Hepatocyte (in vitro differentiated cells): ENCODE results near the gene LGI4. TPM values are rescaled to one million over a fixed set of nuclear protein-coding genes. Genes with fewer than 3 reads are reported as not detected.

ENCODE experiments used
- DNase-seq: peaks from one replicate; pipeline ENCODE4 v3.0.0-alpha.2; 2016; ENCODE audit warnings: low spot score
- H2AFZ ChIP-seq: fragments of 200-600 bp; sonication (generic); 2 replicates; pipeline ENCODE4 v1.6.0; 2016; ENCODE audit warnings: antibody characterized with exemption, mild to moderate bottlenecking
- H3K27ac ChIP-seq: fragments of 200-600 bp; sonication (generic); 2 replicates; pipeline ENCODE4 v1.5.1; 2016; ENCODE audit warnings: mild to moderate bottlenecking
- H3K27me3 ChIP-seq: fragments of 200-600 bp; sonication (generic); 2 replicates; pipeline ENCODE4 v1.6.1; 2016
- H3K36me3 ChIP-seq: fragments of 200-600 bp; sonication (generic); replicated peaks from 2 replicates; pipeline ENCODE4 v1.5.1; 2016; ENCODE audit warnings: low read depth; ENCODE audit not compliant: insufficient read depth
- H3K4me1 ChIP-seq: fragments of 200-600 bp; sonication (generic); 2 replicates; pipeline ENCODE4 v1.5.1; 2016; ENCODE audit warnings: mild to moderate bottlenecking, moderate library complexity; ENCODE audit not compliant: insufficient read depth
- H3K4me2 ChIP-seq: fragments of 200-600 bp; sonication (generic); 2 replicates; pipeline ENCODE4 v1.6.0; 2016
- H3K4me3 ChIP-seq: fragments of 200-600 bp; sonication (generic); 2 replicates; pipeline ENCODE4 v1.5.1; 2016; ENCODE audit warnings: mild to moderate bottlenecking
- H3K79me2 ChIP-seq: fragments of 200-600 bp; sonication (generic); 2 replicates; pipeline ENCODE4 v1.6.0; 2017; ENCODE audit warnings: mild to moderate bottlenecking
- H3K9me2 ChIP-seq: fragments of 200-600 bp; sonication (generic); replicated peaks from 2 replicates; pipeline ENCODE4 v1.6.0; 2017; ENCODE audit warnings: mild to moderate bottlenecking; ENCODE audit not compliant: insufficient read depth
- H3K9me3 ChIP-seq: fragments of 200-600 bp; sonication (generic); 2 replicates; pipeline ENCODE4 v1.5.1; 2016; ENCODE audit warnings: low read depth, mild to moderate bottlenecking
- H4K20me1 ChIP-seq: fragments of 200-600 bp; sonication (generic); 2 replicates; pipeline ENCODE4 v1.6.0; 2016; ENCODE audit warnings: mild to moderate bottlenecking; ENCODE audit not compliant: insufficient read depth, poor library complexity, severe bottlenecking
- EZH2 ChIP-seq: fragments of 200-600 bp; sonication (generic); IDR thresholded peaks from 2 replicates; pipeline ENCODE4 v1.6.1; 2016; ENCODE audit warnings: antibody characterized with exemption, mild to moderate bottlenecking, borderline replicate concordance
- EZH2phosphoT487 ChIP-seq: fragments of 200-600 bp; sonication (generic); IDR thresholded peaks from one replicate; pipeline ENCODE4 v1.6.1; 2018; ENCODE audit warnings: antibody characterized with exemption, mild to moderate bottlenecking, low read depth, moderate library complexity; ENCODE audit not compliant: unreplicated experiment, severe bottlenecking
- WGBS: methylation state at CpG from one replicate; pipeline ENCODE4 v1.1.6; 2016; ENCODE audit warnings: low lambda C conversion rate; ENCODE audit errors: missing lambda C conversion rate; 5-methylcytosine and 5-hydroxymethylcytosine counted together
- polyA plus RNA-seq: library from polyadenylated mRNA; unstranded; fragments of >200 nt; fragmentation: Nextera tagmentation; extraction: Ambion mirVana; gene quantifications from 2 replicates; pipeline ENCODE4 v1.2.1, GENCODE V29; 2016
- total RNA-seq: library from RNA; depleted of rRNA; stranded (reverse); fragments of >200 nt; gene quantifications from 2 replicates; pipeline ENCODE4 v1.2.3, GENCODE V29; 2014
- TF ChIP-seq, protein P1 (sequence below): fragments of 200-600 bp; sonication (generic); IDR thresholded peaks from 2 replicates; pipeline ENCODE4 v1.5.1; 2016; ENCODE audit warnings: antibody characterized with exemption, mild to moderate bottlenecking; ENCODE audit not compliant: poor library complexity

LGI4 gene
- total and polyA plus RNA-seq, 2 experiments from 2014 or later, result 5.2 to 6.3 TPM

DNA sequence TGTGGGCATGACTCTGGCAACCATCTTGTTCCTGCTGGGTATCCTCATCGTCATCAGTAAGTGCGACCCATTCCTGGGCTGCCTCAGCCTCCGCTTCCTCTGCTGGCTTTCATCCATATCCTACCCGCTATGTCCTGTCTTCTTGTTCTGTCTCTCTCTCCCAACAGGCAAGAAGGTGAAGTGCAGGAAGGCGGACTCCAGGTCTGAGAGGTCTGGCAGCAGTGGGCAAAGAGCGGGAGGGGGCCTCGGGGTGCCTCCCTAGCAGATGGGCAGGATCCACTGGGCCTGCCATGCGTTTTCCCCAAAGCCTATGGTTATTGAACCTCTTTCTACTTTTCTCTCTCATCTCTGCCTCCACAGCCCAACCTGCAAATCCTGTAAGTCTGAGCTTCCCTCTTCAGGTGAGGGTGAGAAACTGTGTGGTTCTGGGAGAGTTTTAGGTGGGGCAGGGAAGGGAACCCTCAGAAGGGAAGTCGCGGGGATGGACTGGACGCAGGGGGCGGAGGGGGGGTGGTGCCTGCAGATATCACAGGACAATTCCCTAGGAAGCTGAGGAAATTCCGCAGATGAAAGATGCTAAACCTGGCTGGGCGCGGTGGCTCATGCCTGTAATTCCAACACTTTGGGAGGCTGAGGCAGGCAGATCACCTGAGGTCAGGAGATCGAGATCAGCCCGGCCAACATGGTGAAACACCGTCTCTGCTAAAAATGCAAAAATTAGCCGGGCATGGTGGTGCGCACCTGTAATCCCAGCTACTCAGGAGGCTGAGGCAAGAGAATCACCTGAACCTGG is 16.6 kb upstream of the LGI4 start:
- Histone ChIP-seq H3K4me3 (no peak overlapping the region), H3K27me3 (peaks cover 24% of the 10 kb centered on the region), H2AFZ (no peak overlapping the region), H4K20me1 (no peaks in the 10 kb centered on the region), H3K4me1 (peaks cover 13% of the 10 kb centered on the region), H3K27ac (no peak overlapping the region), H3K9me2 (no peaks in the 10 kb centered on the region), H3K79me2 (no peaks in the 10 kb centered on the region), H3K9me3 (no peaks in the 10 kb centered on the region), H3K4me2 (no peak overlapping the region), H3K36me3 (no peaks in the 10 kb centered on the region)
- DNase-seq, result no peak
- 86% methylated on average over 14 of the region's 20 CpGs for WGBS
- no peak for TF ChIP-seq EZH2phosphoT487
- TF ChIP-seq, protein P1, sequence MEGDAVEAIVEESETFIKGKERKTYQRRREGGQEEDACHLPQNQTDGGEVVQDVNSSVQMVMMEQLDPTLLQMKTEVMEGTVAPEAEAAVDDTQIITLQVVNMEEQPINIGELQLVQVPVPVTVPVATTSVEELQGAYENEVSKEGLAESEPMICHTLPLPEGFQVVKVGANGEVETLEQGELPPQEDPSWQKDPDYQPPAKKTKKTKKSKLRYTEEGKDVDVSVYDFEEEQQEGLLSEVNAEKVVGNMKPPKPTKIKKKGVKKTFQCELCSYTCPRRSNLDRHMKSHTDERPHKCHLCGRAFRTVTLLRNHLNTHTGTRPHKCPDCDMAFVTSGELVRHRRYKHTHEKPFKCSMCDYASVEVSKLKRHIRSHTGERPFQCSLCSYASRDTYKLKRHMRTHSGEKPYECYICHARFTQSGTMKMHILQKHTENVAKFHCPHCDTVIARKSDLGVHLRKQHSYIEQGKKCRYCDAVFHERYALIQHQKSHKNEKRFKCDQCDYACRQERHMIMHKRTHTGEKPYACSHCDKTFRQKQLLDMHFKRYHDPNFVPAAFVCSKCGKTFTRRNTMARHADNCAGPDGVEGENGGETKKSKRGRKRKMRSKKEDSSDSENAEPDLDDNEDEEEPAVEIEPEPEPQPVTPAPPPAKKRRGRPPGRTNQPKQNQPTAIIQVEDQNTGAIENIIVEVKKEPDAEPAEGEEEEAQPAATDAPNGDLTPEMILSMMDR, result no peak
- TF ChIP-seq EZH2, result no peak

DNA sequence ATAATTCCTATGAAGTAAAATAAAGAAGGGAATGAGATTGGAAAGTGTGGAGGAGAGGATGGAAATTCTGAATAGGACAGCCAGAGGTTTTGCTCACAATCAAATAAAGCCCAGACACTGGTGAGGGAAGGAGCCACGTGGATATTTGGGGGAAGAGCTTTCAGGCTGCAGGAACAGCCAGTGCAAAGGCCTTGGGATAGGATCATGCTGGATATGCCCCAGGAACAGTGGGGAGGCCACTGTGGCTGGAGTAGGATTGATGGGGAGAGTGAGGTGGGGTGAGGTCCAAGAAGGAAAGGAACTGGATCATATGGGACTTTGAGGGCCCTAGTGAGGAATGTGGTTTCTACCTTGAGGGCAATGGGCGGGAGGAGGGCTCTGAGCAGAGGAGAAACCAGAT is 15.6 kb upstream of the LGI4 start:
- Histone ChIP-seq H3K4me3 (no peak overlapping the region), H3K9me2 (no peaks in the 10 kb centered on the region), H4K20me1 (no peaks in the 10 kb centered on the region), H2AFZ (no peak overlapping the region), H3K9me3 (no peaks in the 10 kb centered on the region), H3K4me2 (no peak overlapping the region), H3K4me1 (peaks cover 13% of the 10 kb centered on the region), H3K27ac (no peak overlapping the region), H3K79me2 (no peaks in the 10 kb centered on the region), H3K36me3 (no peaks in the 10 kb centered on the region), H3K27me3 (peaks cover 14% of the 10 kb centered on the region)
- TF ChIP-seq EZH2 (no peak), EZH2phosphoT487 (no peak)
- TF ChIP-seq, protein P1, result no peak
- 56% methylated on average over 2 of the region's 2 CpGs for WGBS
- no peak for DNase-seq

DNA sequence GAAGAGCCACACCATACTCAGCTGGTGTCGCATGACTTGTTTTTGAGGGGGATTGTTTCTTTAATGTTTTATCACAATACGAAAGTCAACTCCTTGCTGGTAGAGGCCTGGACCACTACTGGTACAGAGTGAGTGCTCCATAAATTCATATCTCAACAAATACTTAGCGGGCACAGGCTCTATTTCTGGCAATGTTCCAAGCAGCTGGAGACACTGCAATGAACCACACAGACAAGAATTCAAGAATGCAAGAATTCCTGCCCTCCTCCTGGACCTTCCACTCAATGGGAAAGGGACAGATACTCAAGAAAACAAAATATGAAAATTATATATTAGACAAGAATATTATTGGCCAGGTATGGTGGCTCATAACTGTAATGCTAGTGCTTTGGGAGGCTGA is 14.6 kb upstream of the LGI4 start:
- Histone ChIP-seq H3K27me3 (peaks cover 14% of the 10 kb centered on the region), H3K9me3 (no peaks in the 10 kb centered on the region), H3K36me3 (no peaks in the 10 kb centered on the region), H3K27ac (no peak overlapping the region), H3K4me2 (no peak overlapping the region), H3K79me2 (no peaks in the 10 kb centered on the region), H3K4me3 (no peak overlapping the region), H3K9me2 (no peaks in the 10 kb centered on the region), H2AFZ (no peak overlapping the region), H4K20me1 (no peaks in the 10 kb centered on the region), H3K4me1 (peaks cover 13% of the 10 kb centered on the region)
- no peak for DNase-seq
- TF ChIP-seq EZH2 (no peak), EZH2phosphoT487 (no peak)
- TF ChIP-seq, protein P1, result no peak
- WGBS, result 71% methylated on average over 3 of the region's 3 CpGs
